ENCODE measurements around the gene CA10.
A peak's percentile ranks its signal among the peaks of the same experiment; 100 is the strongest.

Gene CA10

DNA sequence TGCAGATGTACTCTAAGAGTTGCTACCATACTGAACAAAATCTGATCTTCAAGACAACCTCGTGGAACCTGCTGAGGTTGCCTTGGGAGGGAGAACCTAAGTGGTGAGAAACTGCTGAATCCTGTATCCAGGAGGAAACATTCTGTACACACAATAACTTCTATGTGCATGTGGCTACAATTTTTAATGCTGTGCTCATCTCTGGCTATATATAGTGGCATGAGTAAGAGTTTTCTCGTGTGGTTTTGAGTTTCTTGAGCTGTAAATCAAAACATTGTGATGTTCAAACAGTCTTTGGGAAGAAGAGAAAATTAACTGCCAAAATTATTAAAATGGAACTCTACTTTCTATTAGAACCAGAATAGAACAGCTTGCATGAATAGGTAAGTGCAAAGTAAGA, 206.8 kb downstream of the CA10 start:
- DNase-seq = no peak
- no peaks in the 10 kb centered on the region for H3K9me3 ChIP-seq

DNA sequence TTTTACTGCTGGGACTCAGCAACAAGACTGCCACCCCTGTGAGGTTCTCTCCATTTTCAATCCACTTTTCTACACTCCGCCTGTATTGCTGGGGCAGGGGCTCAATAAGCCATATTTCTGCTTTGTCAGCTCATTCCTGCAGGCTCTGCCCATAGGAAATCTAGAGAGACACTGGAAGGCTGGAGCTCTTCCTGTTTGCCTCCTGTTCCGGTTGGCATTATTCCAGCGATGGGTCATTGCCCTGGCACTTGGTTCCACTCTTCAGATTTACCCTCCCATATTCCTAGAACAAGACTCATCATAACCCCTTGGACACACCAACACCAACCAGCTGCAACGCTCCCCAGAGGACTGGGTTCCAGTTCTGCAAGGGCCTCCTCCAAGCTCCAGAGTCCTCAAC, 210.4 kb downstream of the CA10 start:
- no peaks in the 10 kb centered on the region for H3K36me3 ChIP-seq
- H3K9me3 ChIP-seq = no peaks in the 10 kb centered on the region
- no peak overlapping the region for H3K4me3 ChIP-seq (ENCODE audit: low read depth, low read length)
- H3K27me3 ChIP-seq = no peaks in the 10 kb centered on the region
- H3K4me1 ChIP-seq = peaks cover 3% of the 10 kb centered on the region; the same call in 1 of the 2 replicates
- TF ChIP-seq, protein P1, sequence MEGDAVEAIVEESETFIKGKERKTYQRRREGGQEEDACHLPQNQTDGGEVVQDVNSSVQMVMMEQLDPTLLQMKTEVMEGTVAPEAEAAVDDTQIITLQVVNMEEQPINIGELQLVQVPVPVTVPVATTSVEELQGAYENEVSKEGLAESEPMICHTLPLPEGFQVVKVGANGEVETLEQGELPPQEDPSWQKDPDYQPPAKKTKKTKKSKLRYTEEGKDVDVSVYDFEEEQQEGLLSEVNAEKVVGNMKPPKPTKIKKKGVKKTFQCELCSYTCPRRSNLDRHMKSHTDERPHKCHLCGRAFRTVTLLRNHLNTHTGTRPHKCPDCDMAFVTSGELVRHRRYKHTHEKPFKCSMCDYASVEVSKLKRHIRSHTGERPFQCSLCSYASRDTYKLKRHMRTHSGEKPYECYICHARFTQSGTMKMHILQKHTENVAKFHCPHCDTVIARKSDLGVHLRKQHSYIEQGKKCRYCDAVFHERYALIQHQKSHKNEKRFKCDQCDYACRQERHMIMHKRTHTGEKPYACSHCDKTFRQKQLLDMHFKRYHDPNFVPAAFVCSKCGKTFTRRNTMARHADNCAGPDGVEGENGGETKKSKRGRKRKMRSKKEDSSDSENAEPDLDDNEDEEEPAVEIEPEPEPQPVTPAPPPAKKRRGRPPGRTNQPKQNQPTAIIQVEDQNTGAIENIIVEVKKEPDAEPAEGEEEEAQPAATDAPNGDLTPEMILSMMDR (IDR thresholded peaks at IDR 0.05; ENCODE audit: low read depth, low read length) = no peak
- DNase-seq = no peak

More for the DNA sequence above, 206.8 kb downstream of the CA10 start:
- Histone ChIP-seq H3K36me3 (no peaks in the 10 kb centered on the region), H3K4me3 (ENCODE audit: low read depth, low read length) (no peak overlapping the region), H3K27me3 (no peaks in the 10 kb centered on the region), H3K4me1 (no peaks in the 10 kb centered on the region; the same call in 1 of the 2 replicates)
- TF ChIP-seq, protein P1 (IDR thresholded peaks at IDR 0.05; ENCODE audit: low read depth, low read length) = no peak

- TF ChIP-seq, protein P1 (IDR thresholded peaks at IDR 0.05; ENCODE audit: low read depth, low read length) = no peak
- Histone ChIP-seq H3K36me3 (no peaks in the 10 kb centered on the region), H3K9me3 (no peaks in the 10 kb centered on the region), H3K27me3 (no peaks in the 10 kb centered on the region), H3K4me1 (peaks cover 3% of the 10 kb centered on the region; the same call in 1 of the 2 replicates), H3K4me3 (ENCODE audit: low read depth, low read length) (no peak overlapping the region)
- DNase-seq = no peak
These were observed 211.3 kb downstream of the CA10 start for GRCh38 chr17:51947160-51947735.

DNA sequence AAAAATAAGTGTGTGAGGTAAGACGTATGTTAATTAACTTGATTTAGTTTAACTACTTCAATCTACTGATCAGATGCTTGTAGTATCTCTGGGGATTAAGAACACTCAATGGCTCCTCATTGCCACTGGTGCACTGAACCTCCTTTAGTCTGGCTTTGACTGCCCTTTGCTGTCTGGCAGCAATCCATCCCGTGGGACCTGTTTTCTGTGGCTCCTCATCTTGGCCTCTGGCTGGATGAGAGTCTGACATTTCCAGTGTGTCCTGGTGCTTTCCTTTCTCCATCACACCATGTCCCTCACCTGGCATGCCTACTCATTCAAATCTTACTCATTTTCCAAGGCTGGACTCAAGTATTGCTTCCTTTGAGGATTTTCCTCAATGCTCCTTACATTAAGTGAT, 212.2 kb downstream of the CA10 start:
- Histone ChIP-seq H3K4me1 (peaks cover 3% of the 10 kb centered on the region; the same call in 1 of the 2 replicates), H3K36me3 (no peaks in the 10 kb centered on the region), H3K4me3 (ENCODE audit: low read depth, low read length) (no peak overlapping the region), H3K9me3 (no peaks in the 10 kb centered on the region), H3K27me3 (no peaks in the 10 kb centered on the region)
- TF ChIP-seq, protein P1 (IDR thresholded peaks at IDR 0.05; ENCODE audit: low read depth, low read length) = no peak
- DNase-seq = peak; percentile 49

DNA sequence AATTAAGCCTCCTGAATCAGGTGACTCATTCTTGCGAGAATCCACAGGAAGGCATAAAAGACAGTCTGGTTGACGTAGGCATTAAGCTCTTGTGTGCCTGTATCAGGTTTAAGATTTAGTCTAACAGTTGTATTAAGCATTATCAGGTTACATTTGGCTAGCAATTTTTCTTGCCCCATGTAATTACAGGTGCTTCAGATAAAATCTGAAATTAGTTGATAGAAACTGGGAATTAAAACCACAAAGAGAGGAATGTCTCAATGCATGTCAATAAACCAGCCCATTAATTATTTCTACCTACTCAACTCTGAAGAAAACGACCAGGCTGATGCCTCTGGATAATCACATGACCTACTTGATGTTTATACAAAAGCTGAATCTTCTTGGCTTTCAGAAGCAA, 217.2 kb downstream of the CA10 start:
- Histone ChIP-seq H3K36me3 (no peaks in the 10 kb centered on the region), H3K4me1 (no peaks in the 10 kb centered on the region), H3K9me3 (no peaks in the 10 kb centered on the region), H3K4me3 (ENCODE audit: low read depth, low read length) (no peak overlapping the region), H3K27me3 (no peaks in the 10 kb centered on the region)
- DNase-seq = no peak
- TF ChIP-seq, protein P1 (IDR thresholded peaks at IDR 0.05; ENCODE audit: low read depth, low read length) = no peak

DNA sequence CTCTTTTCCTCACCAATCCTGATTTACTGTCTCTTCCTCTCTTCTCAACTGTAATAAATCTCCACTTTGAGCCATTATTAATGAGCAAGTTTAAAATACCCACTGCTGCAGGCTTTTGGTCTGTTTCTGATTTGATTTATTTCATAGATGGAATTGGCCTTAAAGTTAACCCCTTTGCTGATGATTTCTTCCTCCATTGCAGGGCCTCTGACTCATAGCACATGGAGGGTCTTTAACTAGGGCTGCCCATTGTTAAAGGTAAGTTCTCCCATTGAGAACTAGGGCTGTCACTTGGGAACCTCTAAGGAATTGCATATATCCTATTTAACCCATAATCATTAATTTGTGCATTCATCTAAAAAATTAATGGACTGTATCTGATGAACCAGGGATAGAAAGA, 221.2 kb downstream of the CA10 start:
- no peaks in the 10 kb centered on the region for H3K27me3 ChIP-seq
- H3K9me3 ChIP-seq = no peaks in the 10 kb centered on the region
- no peak overlapping the region for H3K4me3 ChIP-seq (ENCODE audit: low read depth, low read length)
- no peak for DNase-seq
- no peaks in the 10 kb centered on the region for H3K4me1 ChIP-seq
- TF ChIP-seq, protein P1 (IDR thresholded peaks at IDR 0.05; ENCODE audit: low read depth, low read length) = no peak
- H3K36me3 ChIP-seq = no peaks in the 10 kb centered on the region
